PC-3 (cell line): ENCODE data around the gene SERPINA4.

ENCODE experiments used
- EZH2 ChIP-seq: fragments of 300-600 bp; sonication (generic); IDR thresholded peaks from one replicate; pipeline ENCODE4 v1.6.1; 2017; ENCODE audit warnings: antibody characterized with exemption, mild to moderate bottlenecking, low read length; ENCODE audit not compliant: unreplicated experiment
- EZH2phosphoT487 ChIP-seq: fragments of 300-600 bp; sonication (generic); IDR thresholded peaks from 2 replicates; pipeline ENCODE4 v1.6.1; 2018; ENCODE audit warnings: mild to moderate bottlenecking, antibody characterized with exemption, low read length, borderline replicate concordance
- TF ChIP-seq, protein P1 (sequence below): fragments of 300-600 bp; sonication (generic); conservative IDR thresholded peaks from 2 replicates; pipeline ENCODE4 v1.5.1; 2017; ENCODE audit warnings: antibody characterized with exemption, low read depth, mild to moderate bottlenecking, low read length

DNA sequence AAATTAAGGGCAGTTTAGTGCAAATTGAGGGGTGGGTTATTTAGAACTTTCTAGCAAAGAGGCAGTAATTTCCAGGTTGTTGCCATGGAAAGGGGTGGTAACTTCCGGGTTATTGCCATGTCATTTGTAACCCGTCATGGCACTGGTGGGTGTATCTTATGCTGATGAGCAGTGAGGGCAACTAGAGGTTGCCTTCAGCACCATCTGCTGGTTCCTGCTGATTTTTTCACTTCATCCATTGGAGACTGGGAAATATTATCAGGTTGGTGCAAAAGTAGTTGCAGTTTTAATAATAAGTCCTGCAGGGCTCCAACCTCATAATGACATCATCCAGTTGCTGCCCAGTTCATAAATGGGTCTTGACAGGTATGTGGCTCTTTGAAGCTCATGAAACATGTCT is 24.4 kb upstream of the SERPINA4 start:
- TF ChIP-seq, protein P1, sequence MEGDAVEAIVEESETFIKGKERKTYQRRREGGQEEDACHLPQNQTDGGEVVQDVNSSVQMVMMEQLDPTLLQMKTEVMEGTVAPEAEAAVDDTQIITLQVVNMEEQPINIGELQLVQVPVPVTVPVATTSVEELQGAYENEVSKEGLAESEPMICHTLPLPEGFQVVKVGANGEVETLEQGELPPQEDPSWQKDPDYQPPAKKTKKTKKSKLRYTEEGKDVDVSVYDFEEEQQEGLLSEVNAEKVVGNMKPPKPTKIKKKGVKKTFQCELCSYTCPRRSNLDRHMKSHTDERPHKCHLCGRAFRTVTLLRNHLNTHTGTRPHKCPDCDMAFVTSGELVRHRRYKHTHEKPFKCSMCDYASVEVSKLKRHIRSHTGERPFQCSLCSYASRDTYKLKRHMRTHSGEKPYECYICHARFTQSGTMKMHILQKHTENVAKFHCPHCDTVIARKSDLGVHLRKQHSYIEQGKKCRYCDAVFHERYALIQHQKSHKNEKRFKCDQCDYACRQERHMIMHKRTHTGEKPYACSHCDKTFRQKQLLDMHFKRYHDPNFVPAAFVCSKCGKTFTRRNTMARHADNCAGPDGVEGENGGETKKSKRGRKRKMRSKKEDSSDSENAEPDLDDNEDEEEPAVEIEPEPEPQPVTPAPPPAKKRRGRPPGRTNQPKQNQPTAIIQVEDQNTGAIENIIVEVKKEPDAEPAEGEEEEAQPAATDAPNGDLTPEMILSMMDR: no peak
- TF ChIP-seq EZH2 (no peak), EZH2phosphoT487 (no peak)
